HEK293 (cell line): Measurements from ENCODE around the gene CRTAC1.

Source experiments
- CTCF ChIA-PET: fragments of 350-600 bp; formaldehyde crosslinking; extraction: SDS; loops from one replicate; lab custom pipeline; 2021; ENCODE audit warnings: antibody characterized with exemption; lab: Yijun Ruan, JAX
- POLR2A ChIA-PET: fragments of 300-600 bp; formaldehyde crosslinking; extraction: SDS; loops from one replicate; lab custom pipeline; 2020; ENCODE audit warnings: antibody characterized with exemption, inconsistent platforms; lab: Yijun Ruan, JAX
- H3K27ac ChIP-seq: fragments of 200-500 bp; sonication (Bioruptor generic); 2 replicates; pipeline ENCODE4 v1.5.1; 2014; ENCODE audit warnings: low read depth, low read length, control low read depth, inconsistent platforms; ENCODE audit errors: extremely low read depth
- H3K36me3 ChIP-seq, 2 experiments: fragments of 200-500 bp in 1 of 2; sonication (Bioruptor generic) in 1 of 2; 1 replicate in 1 of 2; 2 replicates in 1 of 2; pipeline ENCODE4 v1.5.1; 2014 to 2017; ENCODE audit warnings: inconsistent platforms in 2 of 2, low read length in 2 of 2; ENCODE audit not compliant: control insufficient read depth in 2 of 2, insufficient read depth in 1 of 2
- H3K4me1 ChIP-seq: fragments of 200-500 bp; sonication (Bioruptor generic); 2 replicates; pipeline ENCODE4 v1.5.1; 2014; ENCODE audit warnings: mild to moderate bottlenecking, low read length, inconsistent platforms; ENCODE audit not compliant: control insufficient read depth, insufficient read depth
- H3K4me3 ChIP-seq: 2 replicates; pipeline ENCODE4 v1.5.1; 2011; ENCODE audit warnings: low read depth, mild to moderate bottlenecking, control low read depth, low read length, moderate library complexity
- H3K9me3 ChIP-seq: fragments of 200-500 bp; sonication (Bioruptor generic); 2 replicates; pipeline ENCODE4 v1.5.1; 2014; ENCODE audit warnings: low read depth, low read length, inconsistent platforms; ENCODE audit not compliant: control insufficient read depth, insufficient read depth
- BCL11A ChIP-seq: fragments of 450-650 bp; formaldehyde crosslinking; IDR thresholded peaks from 2 replicates; pipeline ENCODE4 v1.5.1; 2016; ENCODE audit warnings: low read depth, missing biosample characterization, missing genetic modification characterization
- BCL11B ChIP-seq: fragments of 450-650 bp; formaldehyde crosslinking; IDR thresholded peaks from 2 replicates; pipeline ENCODE4 v1.5.1; 2016; ENCODE audit warnings: low read depth, missing biosample characterization, missing genetic modification characterization
- FEZF1 ChIP-seq: fragments of 450-650 bp; formaldehyde crosslinking; IDR thresholded peaks from 2 replicates; pipeline ENCODE4 v1.5.1; 2016; ENCODE audit warnings: missing biosample characterization, missing genetic modification characterization
- KLF10 ChIP-seq: fragments of 450-650 bp; IDR thresholded peaks from 2 replicates; pipeline ENCODE4 v1.5.1; 2018; ENCODE audit warnings: missing biosample characterization, mild to moderate bottlenecking, missing genetic modification characterization
- KLF7 ChIP-seq: fragments of 450-650 bp; formaldehyde crosslinking; IDR thresholded peaks from 2 replicates; pipeline ENCODE4 v1.5.1; 2016; ENCODE audit warnings: missing biosample characterization, missing genetic modification characterization, borderline replicate concordance
- MYNN ChIP-seq: fragments of 450-650 bp; formaldehyde crosslinking; IDR thresholded peaks from 2 replicates; pipeline ENCODE4 v1.5.1; 2016; ENCODE audit warnings: missing biosample characterization, missing genetic modification characterization, borderline replicate concordance
- MZF1 ChIP-seq: fragments of 450-650 bp; formaldehyde crosslinking; IDR thresholded peaks from 2 replicates; pipeline ENCODE4 v1.5.1; 2017; ENCODE audit warnings: missing biosample characterization, missing genetic modification characterization, borderline replicate concordance
- OVOL3 ChIP-seq: fragments of 450-650 bp; formaldehyde crosslinking; IDR thresholded peaks from 2 replicates; pipeline ENCODE4 v1.5.1; 2016; ENCODE audit warnings: missing biosample characterization, missing genetic modification characterization
- PRDM1 ChIP-seq: fragments of 450-650 bp; formaldehyde crosslinking; IDR thresholded peaks from 2 replicates; pipeline ENCODE4; 2016; ENCODE audit warnings: missing biosample characterization, missing genetic modification characterization
- RBAK ChIP-seq: fragments of 450-650 bp; formaldehyde crosslinking; IDR thresholded peaks from 2 replicates; pipeline ENCODE4 v1.5.1; 2016; ENCODE audit warnings: missing biosample characterization, missing genetic modification characterization
- SCRT2 ChIP-seq: fragments of 450-650 bp; formaldehyde crosslinking; IDR thresholded peaks from 2 replicates; pipeline ENCODE4 v1.5.1; 2016; ENCODE audit warnings: missing biosample characterization, missing genetic modification characterization
- ZBTB48 ChIP-seq: fragments of 450-650 bp; formaldehyde crosslinking; IDR thresholded peaks from 2 replicates; pipeline ENCODE4 v1.5.1; 2016; ENCODE audit warnings: missing biosample characterization, missing genetic modification characterization
- ZNF133 ChIP-seq: fragments of 450-650 bp; formaldehyde crosslinking; IDR thresholded peaks from 2 replicates; pipeline ENCODE4 v1.5.1; 2016; ENCODE audit warnings: missing biosample characterization, missing genetic modification characterization
- ZNF157 ChIP-seq: fragments of 450-650 bp; formaldehyde crosslinking; IDR thresholded peaks from 2 replicates; pipeline ENCODE4 v1.5.1; 2016; ENCODE audit warnings: missing biosample characterization, missing genetic modification characterization
- ZNF221 ChIP-seq: fragments of 450-650 bp; formaldehyde crosslinking; IDR thresholded peaks from 2 replicates; pipeline ENCODE4 v1.5.1; 2017; ENCODE audit warnings: missing biosample characterization, missing genetic modification characterization, borderline replicate concordance
- ZNF266 ChIP-seq: fragments of 450-650 bp; formaldehyde crosslinking; IDR thresholded peaks from 2 replicates; pipeline ENCODE4 v1.5.1; 2016; ENCODE audit warnings: missing biosample characterization, missing genetic modification characterization, low read depth
- ZNF324 ChIP-seq: fragments of 450-650 bp; formaldehyde crosslinking; IDR thresholded peaks from 2 replicates; pipeline ENCODE4 v1.5.1; 2016; ENCODE audit warnings: missing biosample characterization, missing genetic modification characterization
- ZNF37A ChIP-seq: fragments of 450-650 bp; IDR thresholded peaks from 2 replicates; pipeline ENCODE4 v1.5.1; 2018; ENCODE audit warnings: missing biosample characterization, missing genetic modification characterization
- ZNF488 ChIP-seq: fragments of 450-650 bp; formaldehyde crosslinking; IDR thresholded peaks from 2 replicates; pipeline ENCODE4 v1.5.1; 2016; ENCODE audit warnings: missing biosample characterization, missing genetic modification characterization
- ZNF513 ChIP-seq: fragments of 450-650 bp; IDR thresholded peaks from 2 replicates; pipeline ENCODE4 v1.5.1; 2018; ENCODE audit warnings: missing biosample characterization, missing genetic modification characterization
- ZNF549 ChIP-seq: fragments of 450-650 bp; IDR thresholded peaks from 2 replicates; pipeline ENCODE4 v1.5.1; 2018; ENCODE audit warnings: missing biosample characterization, missing genetic modification characterization, mild to moderate bottlenecking, inconsistent platforms, moderate library complexity
- ZNF600 ChIP-seq: fragments of 450-650 bp; formaldehyde crosslinking; IDR thresholded peaks from 2 replicates; pipeline ENCODE4 v1.5.1; 2016; ENCODE audit warnings: missing biosample characterization, missing genetic modification characterization
- ZNF621 ChIP-seq: fragments of 450-650 bp; formaldehyde crosslinking; IDR thresholded peaks from 2 replicates; pipeline ENCODE4 v1.5.1; 2017; ENCODE audit warnings: missing biosample characterization, missing genetic modification characterization
- ZNF830 ChIP-seq: fragments of 450-650 bp; IDR thresholded peaks from 2 replicates; pipeline ENCODE4 v1.5.0; 2018; ENCODE audit warnings: missing biosample characterization, missing genetic modification characterization, low read depth, mild to moderate bottlenecking, moderate library complexity
- ZSCAN16 ChIP-seq: fragments of 450-650 bp; formaldehyde crosslinking; IDR thresholded peaks from 2 replicates; pipeline ENCODE4 v1.5.1; 2016; ENCODE audit warnings: missing biosample characterization, missing genetic modification characterization
- ZSCAN30 ChIP-seq: fragments of 450-650 bp; IDR thresholded peaks from 2 replicates; pipeline ENCODE4 v1.5.1; 2018; ENCODE audit warnings: missing biosample characterization, mild to moderate bottlenecking, missing genetic modification characterization, moderate library complexity
- TF ChIP-seq, protein P1 (sequence below): fragments of 450-650 bp; formaldehyde crosslinking; IDR thresholded peaks from 2 replicates; pipeline ENCODE4 v1.5.1; 2016; ENCODE audit warnings: missing biosample characterization, missing genetic modification characterization
- TF ChIP-seq, protein P2 (sequence below): fragments of 450-650 bp; formaldehyde crosslinking; IDR thresholded peaks from 2 replicates; pipeline ENCODE4 v1.5.1; 2016; ENCODE audit warnings: missing biosample characterization, missing genetic modification characterization

Gene CRTAC1

DNA sequence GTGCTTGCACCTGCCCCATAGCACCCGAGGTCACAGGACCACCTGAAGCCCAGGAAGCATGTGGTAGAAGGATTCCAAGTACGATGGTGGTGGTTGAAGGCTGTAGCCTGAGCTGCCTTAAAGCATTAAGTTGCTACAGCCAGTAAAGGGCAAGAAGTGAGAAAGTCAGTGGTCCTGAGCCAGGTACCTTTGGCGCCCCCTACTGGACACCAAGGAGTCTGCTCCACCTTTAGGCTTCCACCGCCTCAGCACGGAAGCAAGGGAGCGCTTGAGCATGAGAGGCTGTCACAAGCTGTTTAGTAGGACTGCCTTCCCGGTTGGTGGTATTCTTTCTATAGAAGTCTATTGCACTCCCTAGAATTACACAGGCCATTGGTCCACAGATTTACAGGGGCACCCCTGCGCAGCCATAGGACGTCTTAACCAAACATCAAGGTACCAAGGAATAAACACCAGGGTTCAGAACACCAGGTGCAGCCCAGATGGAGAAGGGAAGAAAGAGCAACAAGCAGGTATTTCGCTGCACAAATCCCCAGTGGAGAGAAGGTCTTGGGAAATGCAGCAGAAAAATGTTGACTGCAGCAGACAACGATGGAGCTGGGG, 2.2 kb downstream of the CRTAC1 start (continued):
- TF ChIP-seq ZNF324 (tag by site-specific recombination) = no peak
- TF ChIP-seq MZF1 (tag by site-specific recombination) = no peak
- TF ChIP-seq, protein P1, sequence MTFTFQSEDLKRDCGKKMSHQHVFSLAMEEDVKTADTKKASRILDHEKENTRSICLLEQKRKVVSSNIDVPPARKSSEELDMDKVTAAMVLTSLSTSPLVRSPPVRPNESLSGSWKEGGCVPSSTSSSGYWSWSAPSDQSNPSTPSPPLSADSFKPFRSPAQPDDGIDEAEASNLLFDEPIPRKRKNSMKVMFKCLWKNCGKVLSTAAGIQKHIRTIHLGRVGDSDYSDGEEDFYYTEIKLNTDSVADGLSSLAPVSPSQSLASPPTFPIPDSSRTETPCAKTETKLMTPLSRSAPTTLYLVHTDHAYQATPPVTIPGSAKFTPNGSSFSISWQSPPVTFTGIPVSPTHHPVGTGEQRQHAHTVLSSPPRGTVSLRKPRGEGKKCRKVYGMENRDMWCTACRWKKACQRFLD (tag by site-specific recombination) = no peak
- TF ChIP-seq ZNF549 (tag by site-specific recombination) = no peak
- peak; percentile 37; the same call in 1 of the 2 replicates for TF ChIP-seq ZBTB48
- TF ChIP-seq SCRT2 (tag by site-specific recombination) = peak; percentile 23; the same call in 1 of the 2 replicates
- no peak for TF ChIP-seq ZNF488 (tag by site-specific recombination)
- no peak for TF ChIP-seq ZNF221 (tag by site-specific recombination)
- TF ChIP-seq, protein P2, sequence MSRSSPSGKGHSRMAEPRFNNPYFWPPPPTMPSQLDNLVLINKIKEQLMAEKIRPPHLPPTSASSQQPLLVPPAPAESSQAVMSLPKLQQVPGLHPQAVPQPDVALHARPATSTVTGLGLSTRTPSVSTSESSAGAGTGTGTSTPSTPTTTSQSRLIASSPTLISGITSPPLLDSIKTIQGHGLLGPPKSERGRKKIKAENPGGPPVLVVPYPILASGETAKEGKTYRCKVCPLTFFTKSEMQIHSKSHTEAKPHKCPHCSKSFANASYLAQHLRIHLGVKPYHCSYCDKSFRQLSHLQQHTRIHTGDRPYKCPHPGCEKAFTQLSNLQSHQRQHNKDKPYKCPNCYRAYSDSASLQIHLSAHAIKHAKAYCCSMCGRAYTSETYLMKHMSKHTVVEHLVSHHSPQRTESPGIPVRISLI (tag by site-specific recombination) = no peak
- TF ChIP-seq MYNN (tag by site-specific recombination) = no peak
- TF ChIP-seq KLF7 = no peak
- no peak for TF ChIP-seq BCL11A (tag by site-specific recombination)
- TF ChIP-seq KLF10 (tag by site-specific recombination) = no peak
- peak; percentile 43; the same call in 1 of the 2 replicates for TF ChIP-seq ZNF600
- TF ChIP-seq ZNF513 (tag by site-specific recombination) = no peak

- POLR2A ChIA-PET = no interaction called here
- no peak overlapping the region for H3K27ac ChIP-seq
- H3K9me3 ChIP-seq = no peaks in the 10 kb centered on the region
- H3K4me1 ChIP-seq = no peaks in the 10 kb centered on the region
- H3K4me3 ChIP-seq = no peak overlapping the region
- TF ChIP-seq ZSCAN30 (no peak), ZNF830 (no peak), PRDM1 (no peak), OVOL3 (no peak), RBAK (tag by site-specific recombination) (no peak), BCL11B (no peak), ZNF621 (tag by site-specific recombination) (no peak), ZNF37A (tag by site-specific recombination) (no peak), ZNF133 (tag by site-specific recombination) (no peak), ZSCAN16 (tag by site-specific recombination) (no peak), ZNF266 (tag by site-specific recombination) (no peak), ZNF157 (tag by site-specific recombination) (no peak), FEZF1 (no peak)
- TF ChIP-seq, protein P1 (tag by site-specific recombination) = no peak
- CTCF ChIA-PET = interaction anchor here (0.9 to 1.5 kb wide), 2 partner anchors 19 to 230 kb away, joined by 3 to 10 read pairs; no protein-coding TSS in a partner anchor
- no peaks in the 10 kb centered on the region for H3K36me3 ChIP-seq
Measured at GRCh38 chr10:98023024-98023423, 7.4 kb downstream of the CRTAC1 start.
